ENCODE measurements around the gene SLC38A6. TPM values are rescaled to one million over a fixed set of nuclear protein-coding genes. Genes with fewer than 3 reads are reported as not detected.

SLC38A6 gene
- total RNA-seq = 5.3 TPM
- long read RNA-seq, partial matches to known transcripts = 0 of 3 reads
- long read RNA-seq, other reads (novel, unspliced or antisense) = 3 of 3 reads

- DNase-seq (peak; percentile 94), ATAC-seq (peak; percentile 99)
- intact Hi-C loops (cut with micrococcal nuclease) = no loop called here
Measured at GRCh38 chr14:60980811-60981632, at the start of gene SLC38A6, which contains the start of gene TRMT5. TSS of gene SLC38A6 (plus strand) at chr14:60981245. CDS start at chr14:60981278, 33 bp downstream. TSS of gene TRMT5 (minus strand) at chr14:60981079. CDS start at chr14:60980973, 106 bp downstream.

GRCh38 chr14:60933920-60934655 lies 47.0 kb upstream of the SLC38A6 start:
- no peak for ATAC-seq
- DNase-seq = no peak
- intact Hi-C loops (cut with micrococcal nuclease) = no loop called here

- ATAC-seq = no peak
- intact Hi-C loops (cut with micrococcal nuclease) = no loop called here
- no peak for DNase-seq
Measured at GRCh38 chr14:60935319-60935718, 45.7 kb upstream of the SLC38A6 start.

- no peak for DNase-seq
- intact Hi-C loops (cut with micrococcal nuclease) = no loop called here
- ATAC-seq = no peak
Measured at GRCh38 chr14:60943637-60944032, 37.4 kb upstream of the SLC38A6 start.

GRCh38 chr14:60944204-60944603 lies 36.8 kb upstream of the SLC38A6 start:
- ATAC-seq = peak; percentile 74
- intact Hi-C loops (cut with micrococcal nuclease) = no loop called here
- no peak for DNase-seq

GRCh38 chr14:60945984-60946383 lies 35.1 kb upstream of the SLC38A6 start:
- DNase-seq (no peak), ATAC-seq (no peak)
- intact Hi-C loops (cut with micrococcal nuclease) = no loop called here

- intact Hi-C loops (cut with micrococcal nuclease) = no loop called here
- DNase-seq (no peak), ATAC-seq (no peak)
Measured at GRCh38 chr14:60946773-60947172, 34.3 kb upstream of the SLC38A6 start.

- intact Hi-C loops (cut with micrococcal nuclease) = no loop called here
- ATAC-seq (no peak), DNase-seq (no peak)
Measured at GRCh38 chr14:60951776-60952435, 29.1 kb upstream of the SLC38A6 start.

- intact Hi-C loops (cut with micrococcal nuclease) = no loop called here
Measured at GRCh38 chr14:60956202-60956601, 24.8 kb upstream of the SLC38A6 start.

GRCh38 chr14:60956632-60957031 lies 24.4 kb upstream of the SLC38A6 start:
- ATAC-seq = no peak
- intact Hi-C loops (cut with micrococcal nuclease) = no loop called here
- DNase-seq = no peak

More at GRCh38 chr14:60956202-60956601, 24.8 kb upstream of the SLC38A6 start:
- ATAC-seq = no peak
- no peak for DNase-seq

GRCh38 chr14:60958146-60958545 lies 22.9 kb upstream of the SLC38A6 start:
- DNase-seq (no peak), ATAC-seq (no peak)
- intact Hi-C loops (cut with micrococcal nuclease) = no loop called here

GRCh38 chr14:60963761-60964160 lies 17.3 kb upstream of the SLC38A6 start:
- no peak for DNase-seq
- intact Hi-C loops (cut with micrococcal nuclease) = no loop called here

GRCh38 chr14:60964904-60965303 lies 16.1 kb upstream of the SLC38A6 start:
- DNase-seq = no peak
- intact Hi-C loops (cut with micrococcal nuclease) = no loop called here
- no peak for ATAC-seq

More at GRCh38 chr14:60963761-60964160, 17.3 kb upstream of the SLC38A6 start:
- no peak for ATAC-seq

- ATAC-seq = no peak
Measured at GRCh38 chr14:60965402-60965801, 15.6 kb upstream of the SLC38A6 start.

GRCh38 chr14:60968099-60968498 lies 12.9 kb upstream of the SLC38A6 start:
- DNase-seq = no peak
- ATAC-seq = no peak

More at GRCh38 chr14:60965402-60965801, 15.6 kb upstream of the SLC38A6 start:
- intact Hi-C loops (cut with micrococcal nuclease) = no loop called here
- DNase-seq = no peak

GRCh38 chr14:60968671-60969070 lies 12.4 kb upstream of the SLC38A6 start:
- ATAC-seq (no peak), DNase-seq (no peak)
- intact Hi-C loops (cut with micrococcal nuclease) = no loop called here

More at GRCh38 chr14:60968099-60968498, 12.9 kb upstream of the SLC38A6 start:
- intact Hi-C loops (cut with micrococcal nuclease) = no loop called here

- DNase-seq (no peak), ATAC-seq (no peak)
- intact Hi-C loops (cut with micrococcal nuclease) = no loop called here
Measured at GRCh38 chr14:60970146-60970545, 10.9 kb upstream of the SLC38A6 start.

- intact Hi-C loops (cut with micrococcal nuclease) = no loop called here
- ATAC-seq = no peak
- no peak for DNase-seq
Measured at GRCh38 chr14:60971271-60971670, 9.8 kb upstream of the SLC38A6 start.

- ATAC-seq (no peak), DNase-seq (no peak)
- intact Hi-C loops (cut with micrococcal nuclease) = no loop called here
Measured at GRCh38 chr14:60972295-60972694, 8.8 kb upstream of the SLC38A6 start.

GRCh38 chr14:60973070-60973469 lies 8.0 kb upstream of the SLC38A6 start:
- intact Hi-C loops (cut with micrococcal nuclease) = no loop called here
- ATAC-seq = no peak
- no peak for DNase-seq

Data from left ventricle myocardium superior (tissue), 1 donor.